ENCODE measurements around the gene VPS50.
"Not testable (repeated sequence)": the region's sequence is repeated elsewhere in the genome, so short reads cannot be mapped to it uniquely, and the experiment has no call there.

Gene VPS50

DNA sequence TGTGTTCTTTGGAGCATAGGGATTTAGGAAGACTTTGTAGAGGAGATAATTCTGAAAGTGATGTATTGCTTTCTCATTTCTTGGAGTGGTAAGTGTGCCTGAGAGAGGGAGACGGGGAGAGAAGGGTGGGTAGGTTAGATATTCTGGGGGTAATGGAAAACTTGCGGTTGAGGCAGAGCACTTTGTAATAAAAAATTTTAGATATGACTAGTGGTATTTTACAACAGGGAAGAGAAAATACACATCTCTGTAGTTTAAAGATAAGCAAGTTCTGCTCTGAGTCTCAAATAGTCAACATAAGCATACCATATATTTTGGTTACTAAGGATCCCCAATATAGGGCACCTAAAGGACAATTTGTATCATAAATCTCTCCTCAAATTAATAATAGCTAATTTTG is 6.6 kb downstream of the VPS50 start:
- DNase-seq (ENCODE audit: low spot score) = no peak

DNA sequence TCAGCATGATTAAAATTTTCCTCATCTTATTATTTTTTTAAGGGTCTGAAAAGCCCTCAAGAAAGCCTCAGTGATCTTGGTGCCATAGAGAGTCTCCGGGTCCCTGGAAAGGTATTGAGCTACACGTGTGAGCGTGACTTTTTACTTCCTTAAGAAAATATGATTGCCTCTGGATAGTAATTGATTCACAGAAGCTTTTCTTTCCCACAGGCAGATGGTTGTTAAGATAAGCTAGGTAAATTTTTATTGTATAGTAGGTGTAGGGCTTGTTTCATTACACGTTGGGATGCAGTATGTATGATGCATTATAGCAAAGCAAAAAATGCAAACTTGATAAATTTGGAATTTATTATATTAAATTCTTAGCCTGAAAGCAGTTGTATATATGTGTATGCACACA is 7.7 kb downstream of the VPS50 start:
- no peak for DNase-seq (ENCODE audit: low spot score)

DNA sequence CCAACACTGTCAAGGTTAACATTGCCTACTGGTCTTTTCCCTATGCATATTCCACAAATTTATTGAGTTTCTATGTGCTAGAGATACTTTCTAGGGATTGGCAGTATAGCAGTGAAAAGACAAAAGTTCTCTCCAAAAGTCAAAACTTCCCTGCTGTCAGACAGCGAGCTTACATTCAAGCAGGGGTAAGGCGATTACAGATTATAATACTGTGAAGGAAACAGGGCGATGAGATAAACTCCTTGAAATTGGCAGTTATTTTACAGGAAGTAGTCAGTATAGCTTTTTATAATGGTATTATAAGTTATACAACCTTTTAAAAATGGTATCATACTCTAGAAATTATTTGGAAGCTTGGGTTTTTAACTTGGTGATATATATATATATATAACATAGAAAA is 9.9 kb downstream of the VPS50 start:
- DNase-seq (ENCODE audit: low spot score) = no peak

DNA sequence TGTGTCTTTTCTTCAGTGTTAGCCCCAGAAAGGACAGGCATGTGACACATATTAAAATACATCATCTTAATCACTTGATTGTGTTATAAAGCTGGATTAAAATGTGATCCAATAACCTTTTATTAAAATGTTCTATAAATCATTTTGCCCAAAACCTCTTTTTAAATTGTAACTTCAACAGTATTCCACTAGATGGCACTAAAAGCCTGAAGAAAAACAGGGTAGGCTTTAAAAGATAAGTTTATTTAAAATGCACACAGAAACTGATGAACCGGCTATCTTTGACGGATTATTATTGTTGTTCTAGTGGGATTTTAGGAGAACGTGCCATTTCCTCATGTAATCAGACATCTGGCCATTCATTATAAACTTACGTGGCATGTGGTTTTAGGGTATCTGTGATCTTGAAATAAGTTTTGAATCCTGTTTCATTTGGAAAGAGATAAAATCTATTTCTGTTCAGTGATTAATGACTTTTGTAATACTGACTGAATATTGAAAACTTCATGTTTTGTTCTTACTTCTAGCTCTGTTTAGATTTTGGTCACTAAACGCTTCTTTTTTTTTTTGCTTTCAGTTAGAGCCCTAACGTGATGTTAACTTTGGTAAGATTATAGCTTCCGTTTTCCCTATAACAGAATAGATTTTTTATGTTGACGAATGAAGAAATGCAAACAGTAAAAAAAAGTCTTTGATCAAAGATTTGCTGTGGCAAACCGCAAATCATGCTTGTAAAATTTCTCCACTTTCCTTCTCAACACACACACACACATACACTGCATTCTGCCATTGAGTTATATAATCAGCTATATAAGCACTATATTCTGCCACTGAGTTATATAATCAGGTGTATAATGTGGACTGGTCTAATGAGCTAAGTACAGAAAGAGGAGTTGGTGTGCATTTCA is 13.6 kb downstream of the VPS50 start:
- peak; percentile 36 for DNase-seq (ENCODE audit: low spot score)

DNA sequence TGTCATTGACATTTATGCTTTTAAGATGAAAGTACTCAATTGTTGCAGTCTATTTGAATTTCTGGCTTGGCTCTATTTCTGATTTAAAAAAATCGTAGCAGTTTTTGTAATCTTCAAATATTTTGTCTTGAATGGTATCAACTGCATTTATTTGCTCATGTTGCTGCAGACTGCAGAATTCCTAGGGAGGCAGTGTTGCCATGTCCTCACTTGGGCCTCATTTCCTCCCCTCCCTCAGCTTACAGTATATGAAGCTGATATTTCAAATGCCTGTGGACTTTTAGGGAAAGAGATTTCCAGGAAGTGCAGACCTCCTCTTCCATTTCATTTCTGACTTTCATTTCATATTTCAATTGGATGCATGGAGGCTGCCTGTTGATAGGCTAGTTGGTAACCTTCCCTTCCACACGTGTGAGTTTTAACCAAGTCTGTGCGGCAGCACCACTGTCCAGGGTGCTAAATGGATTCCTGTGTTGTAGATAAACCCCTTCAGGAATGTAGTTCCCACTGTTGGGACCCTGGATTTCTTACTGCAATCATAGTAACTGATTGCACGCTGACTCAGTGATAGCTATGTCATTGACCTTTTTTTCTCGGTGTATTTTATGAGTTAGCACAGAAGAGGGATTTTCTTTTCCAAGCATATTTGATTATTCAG is 17.5 kb downstream of the VPS50 start:
- DNase-seq (ENCODE audit: low spot score) = no peak

DNA sequence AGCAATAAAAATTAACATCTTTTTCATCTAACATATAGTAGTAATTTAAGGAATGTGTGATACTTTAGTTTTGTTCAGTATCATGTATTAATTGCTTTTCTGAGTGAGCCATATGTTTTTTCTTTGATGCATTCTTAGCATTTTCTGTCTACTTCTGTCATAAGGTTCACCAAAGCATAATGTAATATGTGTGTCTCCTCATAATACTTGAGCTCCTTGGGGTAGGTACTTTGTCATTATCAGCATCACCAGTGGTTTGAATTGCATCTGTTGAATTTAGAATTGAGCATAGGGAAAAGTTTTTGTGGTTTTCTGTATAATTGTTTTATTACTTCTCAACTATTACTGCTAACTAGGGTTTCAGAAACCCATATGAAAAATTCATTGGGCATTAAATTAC is 26.5 kb downstream of the VPS50 start:
- DNase-seq (ENCODE audit: low spot score) = no peak

DNA sequence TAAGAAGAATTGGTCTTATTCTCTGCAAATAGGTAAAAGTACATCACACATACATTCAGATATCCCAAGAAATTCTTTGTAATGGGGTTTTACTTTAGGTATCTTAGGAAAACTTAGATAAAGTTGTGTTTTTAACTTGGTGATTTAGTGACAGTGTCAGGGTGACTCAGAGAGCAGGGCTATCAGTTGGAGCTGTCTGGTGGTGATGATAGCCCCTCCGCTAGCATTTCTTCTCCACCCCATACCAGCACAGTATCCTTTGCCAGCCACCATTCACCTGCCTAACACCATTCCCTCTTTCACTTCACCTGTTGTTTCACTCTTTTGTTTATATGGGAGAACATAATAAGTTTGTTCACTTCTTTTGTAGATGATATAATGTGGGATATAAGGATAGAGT is 30.4 kb downstream of the VPS50 start:
- DNase-seq (ENCODE audit: low spot score) = no peak

DNA sequence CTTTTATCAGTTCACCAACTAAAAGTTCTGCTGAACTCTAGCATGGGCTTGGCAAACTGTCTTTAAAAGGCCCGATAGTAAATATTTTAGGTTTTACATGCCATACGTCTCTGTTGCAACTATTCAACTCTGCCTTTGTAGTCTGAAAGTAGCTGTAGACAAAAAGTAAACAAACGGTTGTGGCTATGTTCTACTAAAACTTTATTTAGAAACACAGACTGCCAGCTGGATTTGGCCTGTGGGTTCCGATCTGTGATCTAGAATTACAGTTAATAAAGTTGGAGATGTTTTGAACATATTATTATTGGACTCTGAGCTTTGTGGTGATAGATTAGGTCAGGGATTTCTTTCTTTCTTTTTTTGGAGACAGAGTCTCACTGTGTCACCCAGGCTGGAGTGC is 33.1 kb downstream of the VPS50 start:
- DNase-seq (ENCODE audit: low spot score) = no peak

DNA sequence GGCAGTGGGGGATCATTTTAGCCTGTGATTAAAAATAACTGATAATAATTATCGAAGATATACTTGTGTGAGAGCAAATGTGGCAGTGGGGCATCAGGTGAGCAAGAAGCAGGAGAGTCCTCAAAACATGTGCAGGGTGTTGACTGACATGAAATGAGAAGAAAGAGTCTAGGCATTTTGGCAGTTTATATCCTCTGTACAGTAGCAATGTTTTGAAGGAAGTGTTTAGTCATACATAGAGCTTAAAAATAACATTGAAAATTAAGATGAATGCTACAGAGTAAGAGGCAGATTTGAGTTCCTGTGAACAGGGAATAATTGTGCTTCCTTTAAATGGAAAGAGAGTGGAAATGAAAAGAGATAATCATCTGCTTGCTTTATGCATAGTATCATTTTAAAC is 47.4 kb downstream of the VPS50 start:
- DNase-seq (ENCODE audit: low spot score) = peak; percentile 44

DNA sequence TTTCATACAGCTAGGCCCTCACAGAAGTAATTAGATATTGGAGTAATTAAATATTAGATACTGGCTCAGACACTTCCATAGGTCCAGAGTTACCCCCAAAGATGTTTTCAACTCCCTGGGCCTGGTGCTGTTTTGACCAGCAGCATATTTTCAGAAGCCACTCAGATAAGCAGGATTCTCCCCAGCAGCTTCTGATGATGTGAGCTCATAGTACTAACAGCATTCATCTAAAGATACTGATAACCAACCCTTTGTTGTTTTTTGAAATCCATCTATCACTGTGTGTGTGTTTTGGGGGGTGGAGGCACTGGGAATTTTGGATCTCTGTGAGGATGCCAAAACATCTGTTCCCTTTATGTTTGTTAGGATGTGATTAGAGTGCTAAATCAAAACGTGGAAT is 52.7 kb downstream of the VPS50 start:
- no peak for DNase-seq (ENCODE audit: low spot score)

DNA sequence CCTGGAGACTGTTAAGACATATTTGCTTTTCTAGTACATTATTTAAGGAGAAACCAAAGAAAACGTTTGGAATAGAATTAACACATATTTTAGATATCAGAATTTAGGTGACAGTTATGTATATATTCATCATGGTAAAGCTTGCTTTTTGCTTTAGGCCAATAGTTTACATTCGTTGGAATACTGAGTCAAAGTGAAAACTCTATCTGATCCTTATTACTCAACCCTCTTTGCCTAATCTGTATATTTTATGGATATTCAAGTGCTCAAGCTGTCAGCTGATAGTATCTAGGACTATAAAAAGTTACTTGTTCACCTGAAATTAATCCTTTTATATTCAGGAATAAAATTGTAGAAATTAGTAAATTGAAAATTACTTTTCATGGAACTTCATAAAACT is 61.1 kb downstream of the VPS50 start:
- no peak for DNase-seq (ENCODE audit: low spot score)

DNA sequence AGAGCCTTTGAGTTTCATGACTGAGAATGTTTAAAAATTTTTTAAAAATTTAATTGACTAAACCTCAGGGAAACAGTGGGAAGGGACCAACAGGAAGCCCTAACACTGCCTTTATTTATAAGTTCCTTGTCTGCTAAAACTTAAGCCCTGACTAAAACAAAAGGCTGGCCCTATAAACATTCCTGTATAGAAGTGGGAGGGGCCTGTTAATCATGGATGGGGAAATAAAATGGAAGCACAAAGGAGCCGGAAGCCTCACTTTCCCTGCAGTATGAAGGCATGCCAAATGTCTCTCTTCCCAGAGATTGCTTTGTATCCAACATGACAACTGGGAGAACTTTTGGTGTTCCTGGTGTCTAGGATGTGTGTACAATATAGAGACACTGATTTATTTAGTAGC is 66.0 kb downstream of the VPS50 start:
- no peak for DNase-seq (ENCODE audit: low spot score)

DNA sequence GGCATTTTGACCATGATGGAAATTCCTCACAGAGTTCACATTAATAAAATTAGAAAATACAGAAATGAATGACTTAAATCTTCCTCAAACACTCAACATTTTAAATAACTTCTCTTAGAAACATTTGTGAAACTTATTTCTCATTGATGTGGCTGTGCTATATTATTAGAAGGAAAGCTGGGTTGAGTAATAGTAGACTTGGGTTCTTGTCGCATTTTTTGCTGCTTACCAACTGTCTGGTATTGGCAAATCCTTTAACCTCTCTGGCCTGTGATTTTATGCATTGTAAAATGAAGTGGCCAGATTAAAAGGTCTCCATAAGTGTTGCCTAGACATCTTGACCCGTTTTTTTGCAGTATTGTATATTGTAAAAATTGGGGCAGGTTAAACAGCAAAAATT is 66.5 kb downstream of the VPS50 start:
- DNase-seq (ENCODE audit: low spot score) = no peak

DNA sequence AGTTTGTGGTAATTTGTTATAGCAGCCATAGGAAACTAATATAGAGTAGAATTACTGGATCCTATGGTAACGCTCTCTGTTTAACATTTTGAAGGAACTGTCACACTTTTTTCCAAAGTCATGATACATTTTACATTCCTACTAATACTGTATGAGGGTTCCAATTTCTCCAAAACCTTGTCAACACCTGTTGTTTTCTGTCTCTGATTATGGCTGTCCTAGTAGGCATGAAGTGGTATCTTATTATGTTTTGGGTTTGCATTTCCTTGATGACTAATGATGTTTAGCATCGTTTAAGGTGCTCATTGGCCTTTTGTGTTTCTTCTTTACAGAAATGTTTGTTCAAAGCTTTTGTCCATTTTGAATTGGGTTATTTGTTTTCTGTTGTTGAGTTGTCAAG is 69.6 kb downstream of the VPS50 start:
- DNase-seq (ENCODE audit: low spot score) = no peak

DNA sequence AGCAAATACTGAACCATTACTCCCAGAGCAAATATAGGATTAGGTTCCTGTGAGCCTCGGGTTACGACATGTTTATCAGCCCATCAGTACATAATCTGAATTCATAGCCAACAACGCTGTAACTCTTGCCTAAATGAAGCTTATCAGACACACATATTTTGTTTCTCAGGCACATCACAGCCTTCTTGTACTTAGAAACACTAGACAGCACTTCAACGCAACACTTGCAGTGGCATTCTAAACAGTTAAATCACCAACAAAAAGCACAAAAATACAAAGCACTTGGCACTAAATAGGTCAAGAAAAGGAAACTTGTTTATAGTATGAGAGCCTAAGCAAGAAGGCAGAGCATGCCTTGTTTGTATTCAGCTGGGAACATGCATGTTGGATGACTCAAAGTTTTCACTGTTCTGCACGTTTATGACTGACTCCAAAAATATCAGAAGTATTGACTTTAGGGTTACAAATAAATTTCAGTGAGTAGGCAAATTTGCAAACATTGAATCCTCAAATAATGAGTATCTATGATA is 75.0 kb downstream of the VPS50 start:
- DNase-seq (ENCODE audit: low spot score) = no peak

DNA sequence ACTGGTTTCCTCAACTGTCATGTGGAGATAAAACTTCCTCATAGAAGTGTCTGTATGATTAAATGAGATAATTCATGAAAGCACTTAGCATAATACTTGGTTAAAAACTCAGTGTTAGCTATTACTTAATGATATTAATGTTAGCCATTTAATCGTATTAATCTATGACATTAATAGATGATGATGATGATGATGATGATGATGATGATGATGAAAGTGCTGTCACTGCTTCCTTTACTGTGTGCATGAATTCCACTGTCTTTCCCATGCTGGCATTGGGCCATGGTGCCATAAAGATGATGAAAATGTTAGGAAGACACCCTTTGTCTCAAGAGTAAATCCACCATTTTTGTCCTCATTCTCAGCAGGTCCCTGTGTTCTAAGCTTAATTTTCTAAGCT is 75.8 kb downstream of the VPS50 start:
- no peak for DNase-seq (ENCODE audit: low spot score)

DNA sequence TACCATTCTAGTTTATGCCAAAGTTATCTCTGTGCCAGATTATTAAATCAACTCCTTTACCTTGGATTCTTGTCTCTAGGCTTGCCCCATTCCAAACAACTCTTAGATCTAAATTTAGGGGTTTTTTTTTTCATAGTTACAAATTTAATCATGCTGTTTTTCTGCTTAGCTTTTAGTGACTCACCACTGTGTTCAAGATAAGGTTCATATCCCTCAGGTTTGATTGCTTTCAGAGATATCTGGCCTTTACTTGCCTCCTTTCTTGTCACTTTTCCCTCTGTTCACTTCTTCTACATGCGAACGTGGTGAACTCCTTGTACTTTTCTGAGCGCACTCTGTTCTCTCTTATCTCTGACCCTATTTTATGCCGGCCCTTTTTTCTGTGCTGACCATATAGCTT is 78.2 kb downstream of the VPS50 start:
- DNase-seq (ENCODE audit: low spot score) = no peak

DNA sequence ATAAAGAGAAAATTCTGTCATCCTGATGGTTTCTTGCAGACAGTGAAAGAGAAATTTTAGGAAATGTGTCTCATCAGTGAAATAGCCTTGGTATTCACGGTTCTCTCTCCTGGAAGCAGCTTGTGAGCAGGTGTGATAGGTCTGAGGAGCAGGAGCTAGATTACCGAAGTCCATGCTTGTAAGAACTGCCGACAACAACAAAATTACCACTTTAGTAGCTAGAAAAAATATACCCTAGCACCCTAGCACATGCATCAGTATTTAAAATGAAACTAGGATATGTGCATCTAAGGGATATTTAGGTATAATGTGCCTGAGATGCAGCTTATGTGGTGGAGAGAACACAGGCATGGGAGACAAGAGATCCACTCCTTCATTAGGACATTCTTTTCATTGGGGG is 82.3 kb downstream of the VPS50 start:
- no peak for DNase-seq (ENCODE audit: low spot score)

DNA sequence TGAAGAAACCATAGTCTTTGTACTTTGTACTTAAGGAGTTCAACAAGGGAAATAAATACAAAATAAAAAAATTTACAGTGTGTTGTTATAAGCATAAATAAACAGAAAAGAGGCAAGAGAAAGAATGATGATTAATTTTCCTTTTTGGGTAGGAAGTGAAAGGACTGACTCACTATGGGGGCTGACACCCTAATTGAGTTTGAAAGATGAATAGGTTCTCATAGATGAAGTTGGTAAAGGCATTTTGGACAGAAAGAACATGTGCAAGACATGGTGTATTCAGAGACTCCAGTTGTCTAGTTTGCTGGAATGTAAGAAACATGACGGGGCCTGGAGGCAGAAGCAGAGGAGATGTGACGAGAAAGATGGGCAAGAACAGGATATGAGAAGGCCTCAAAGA is 83.7 kb downstream of the VPS50 start:
- DNase-seq (ENCODE audit: low spot score) = no peak

DNA sequence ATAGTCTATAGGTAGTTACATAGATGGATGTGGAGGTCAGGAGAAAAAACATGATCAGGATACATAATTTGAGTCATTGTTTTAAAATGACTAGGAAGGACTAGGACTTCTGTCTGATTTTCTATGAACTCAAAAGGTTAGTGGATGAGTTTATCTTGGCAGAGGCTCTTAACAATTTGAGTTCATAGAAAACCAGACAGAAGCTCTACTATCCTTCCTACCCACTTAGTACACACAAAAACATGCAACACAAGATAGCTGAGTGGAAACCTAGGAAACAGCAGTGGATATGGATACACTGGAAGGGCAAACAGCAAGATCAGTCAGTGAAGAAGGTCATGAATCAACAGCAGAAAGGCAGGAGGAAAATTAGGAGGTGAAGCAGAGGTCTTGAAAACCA is 84.6 kb downstream of the VPS50 start:
- no peak for DNase-seq (ENCODE audit: low spot score)

DNA sequence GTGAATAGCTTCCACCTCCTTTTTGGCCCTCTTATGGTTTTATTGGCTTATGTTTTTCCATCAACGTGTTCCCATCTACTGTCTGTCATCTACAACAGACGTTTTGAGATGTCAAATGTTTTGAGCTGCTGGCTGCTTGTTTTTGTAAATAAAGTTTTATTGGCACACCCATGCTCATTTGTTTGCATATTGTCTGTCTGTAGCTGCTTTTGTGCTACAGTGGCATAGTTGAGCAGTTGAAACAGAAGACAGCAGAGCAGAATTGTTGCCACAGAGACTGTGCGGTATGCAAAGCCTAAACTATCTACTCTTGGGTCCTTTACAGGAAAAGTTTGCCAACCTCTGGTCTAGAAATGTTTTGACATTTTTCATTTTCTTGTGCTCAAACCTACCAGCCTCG is 88.7 kb downstream of the VPS50 start:
- DNase-seq (ENCODE audit: low spot score) = no peak

DNA sequence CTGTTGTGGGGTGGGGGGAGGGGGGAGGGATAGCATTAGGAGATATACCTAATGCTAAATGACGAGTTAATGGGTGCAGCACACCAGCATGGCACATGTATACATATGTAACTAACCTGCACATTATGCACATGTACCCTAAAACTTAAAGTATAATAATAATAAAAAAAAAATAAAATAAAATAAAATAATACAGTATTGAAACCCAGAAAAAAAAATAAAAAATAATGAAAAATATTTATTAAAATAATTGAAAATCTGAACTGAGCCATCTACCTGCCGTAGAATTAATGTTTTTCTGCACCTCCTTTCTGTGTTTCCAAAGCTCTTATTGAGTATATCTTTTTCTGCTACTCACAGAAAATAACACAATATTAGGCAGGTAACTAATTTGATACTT is 94.1 kb downstream of the VPS50 start:
- DNase-seq (ENCODE audit: low spot score) = not testable (repeated sequence)

DNA sequence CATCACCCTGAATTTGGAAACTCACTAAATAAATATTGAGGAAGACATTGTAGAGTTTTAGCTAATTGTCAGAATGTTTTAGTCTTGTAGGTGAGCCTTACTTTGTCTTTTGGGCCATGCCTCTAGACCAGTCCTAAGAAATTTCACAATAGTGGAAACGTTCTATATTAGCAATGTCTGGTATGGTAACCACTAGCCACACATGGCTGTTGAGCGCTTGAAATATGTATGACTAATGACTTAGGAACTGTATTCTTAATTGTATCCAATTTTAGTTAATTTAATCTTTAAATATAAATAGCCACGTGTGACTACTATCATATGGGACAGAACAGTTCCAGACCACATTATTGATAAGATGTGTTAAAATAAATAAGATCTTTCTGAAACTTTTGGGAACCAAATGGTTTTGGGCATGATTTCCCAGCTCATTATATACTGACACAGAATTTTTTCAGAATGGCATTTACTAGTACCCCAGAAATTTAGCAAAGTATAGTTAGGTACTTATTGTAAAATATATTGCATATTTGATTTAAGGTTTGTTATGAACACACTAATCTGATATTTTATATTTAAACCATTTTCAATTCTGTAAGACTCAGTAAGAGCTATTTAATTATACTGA is 95.0 kb downstream of the VPS50 start:
- no peak for DNase-seq (ENCODE audit: low spot score)
